Lower leg skin (tissue), 4 donors: ENCODE measurements around the gene LRRC9. TPM values are rescaled to one million over a fixed set of nuclear protein-coding genes. Genes with fewer than 3 reads are reported as not detected.
"Not testable (repeated sequence)": the region's sequence is repeated elsewhere in the genome, so short reads cannot be mapped to it uniquely, and the experiment has no call there.

Source experiments
- DNase-seq, 2 donors: peaks; one replicate each; pipeline ENCODE4 v3.0.0-alpha.2; 2019; ENCODE audit warnings: low spot score in 2 of 2
- H3K4me3 ChIP-seq: fragments of 200-600 bp; sonication (generic); 2 replicates; pipeline ENCODE4 v1.5.1; 2017; ENCODE audit warnings: mild to moderate bottlenecking, low read depth; ENCODE audit not compliant: poor library complexity, severe bottlenecking
- POLR2A ChIP-seq, 2 donors: fragments of 450-650 bp; IDR thresholded peaks; one replicate each; pipeline ENCODE4 v1.6.1; 2016 to 2017; ENCODE audit warnings: antibody characterized with exemption in 2 of 2, mild to moderate bottlenecking in 1 of 2, moderate library complexity in 1 of 2
- WGBS, 2 donors: methylation state at CpG; one replicate each; pipeline ENCODE4 v1.1.5; 2018; 5-methylcytosine and 5-hydroxymethylcytosine counted together
- intact Hi-C: fragments of 100-400 bp; cut with DNase I; formaldehyde crosslinking; loops from one replicate; pipeline ENCODE4 v1.15.0; 2023; ENCODE audit warnings: low total_unique reads
- total RNA-seq, 4 donors: library from RNA; depleted of rRNA; stranded (reverse); fragments of >200 nt; gene quantifications; one replicate each; pipeline ENCODE4 v1.1.0, GENCODE V29; 2016
- TF ChIP-seq, protein P1 (sequence below), 3 donors: fragments of 450-650 bp; IDR thresholded peaks; one replicate each; pipeline ENCODE4 v1.5.1; 2016; ENCODE audit warnings: antibody characterized with exemption in 3 of 3, mild to moderate bottlenecking in 3 of 3, moderate library complexity in 2 of 3

Gene LRRC9
- total RNA-seq, 4 donors from 2014 or later: not detected

GRCh38 chr14:59997449-59997848, 77.5 kb downstream of the LRRC9 start:
- TF ChIP-seq, protein P1, sequence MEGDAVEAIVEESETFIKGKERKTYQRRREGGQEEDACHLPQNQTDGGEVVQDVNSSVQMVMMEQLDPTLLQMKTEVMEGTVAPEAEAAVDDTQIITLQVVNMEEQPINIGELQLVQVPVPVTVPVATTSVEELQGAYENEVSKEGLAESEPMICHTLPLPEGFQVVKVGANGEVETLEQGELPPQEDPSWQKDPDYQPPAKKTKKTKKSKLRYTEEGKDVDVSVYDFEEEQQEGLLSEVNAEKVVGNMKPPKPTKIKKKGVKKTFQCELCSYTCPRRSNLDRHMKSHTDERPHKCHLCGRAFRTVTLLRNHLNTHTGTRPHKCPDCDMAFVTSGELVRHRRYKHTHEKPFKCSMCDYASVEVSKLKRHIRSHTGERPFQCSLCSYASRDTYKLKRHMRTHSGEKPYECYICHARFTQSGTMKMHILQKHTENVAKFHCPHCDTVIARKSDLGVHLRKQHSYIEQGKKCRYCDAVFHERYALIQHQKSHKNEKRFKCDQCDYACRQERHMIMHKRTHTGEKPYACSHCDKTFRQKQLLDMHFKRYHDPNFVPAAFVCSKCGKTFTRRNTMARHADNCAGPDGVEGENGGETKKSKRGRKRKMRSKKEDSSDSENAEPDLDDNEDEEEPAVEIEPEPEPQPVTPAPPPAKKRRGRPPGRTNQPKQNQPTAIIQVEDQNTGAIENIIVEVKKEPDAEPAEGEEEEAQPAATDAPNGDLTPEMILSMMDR (IDR thresholded peaks at IDR 0.05): no peak
- no peak for TF ChIP-seq POLR2A (IDR thresholded peaks at IDR 0.05)
- DNase-seq: no peak
- intact Hi-C loops: no loop called here

DNA sequence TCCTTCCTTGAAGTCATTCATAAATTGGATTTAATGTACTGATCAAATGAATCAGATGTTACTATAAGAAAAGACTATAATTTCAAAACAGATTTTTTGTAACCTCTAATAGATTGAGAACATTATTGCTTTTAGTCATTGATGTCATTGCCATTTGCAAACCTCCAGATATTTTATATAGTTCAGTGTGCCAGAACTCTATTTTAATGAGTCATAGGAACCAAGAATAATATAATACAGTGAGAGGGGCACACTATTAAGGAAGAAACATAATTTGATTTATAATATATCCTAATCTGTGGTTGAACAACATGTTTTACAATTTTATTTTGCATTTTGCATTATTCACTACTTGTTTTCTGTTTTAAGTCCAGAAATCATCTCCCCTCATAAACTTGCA, 78.0 kb downstream of the LRRC9 start:
- TF ChIP-seq, protein P1 (IDR thresholded peaks at IDR 0.05): no peak
- TF ChIP-seq POLR2A (IDR thresholded peaks at IDR 0.05): no peak
- DNase-seq: no peak
- intact Hi-C loops: no loop called here
- no peak overlapping the region for H3K4me3 ChIP-seq

More at GRCh38 chr14:59997449-59997848, 77.5 kb downstream of the LRRC9 start:
- H3K4me3 ChIP-seq: no peak overlapping the region

DNA sequence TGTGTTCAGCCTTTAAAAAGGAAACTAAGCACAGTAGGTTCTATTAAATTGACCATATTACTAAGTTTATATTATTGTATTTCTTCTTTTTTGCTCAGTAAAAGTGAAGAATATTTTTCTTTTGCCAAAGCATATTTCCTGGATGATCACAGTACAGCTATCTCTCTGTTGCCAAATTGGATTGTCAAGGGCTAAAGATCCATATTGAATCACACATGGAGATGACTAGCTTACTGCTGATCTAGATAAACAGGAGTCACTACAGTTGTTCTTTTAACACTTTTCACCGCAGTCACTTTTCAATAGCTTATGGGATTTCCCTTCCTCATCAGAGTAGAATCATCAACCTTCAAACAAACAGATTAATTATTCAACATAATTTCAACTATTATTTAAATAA, 78.6 kb downstream of the LRRC9 start:
- H3K4me3 ChIP-seq: no peak overlapping the region
- intact Hi-C loops: no loop called here
- no peak for DNase-seq
- TF ChIP-seq, protein P1 (IDR thresholded peaks at IDR 0.05): no peak
- no peak for TF ChIP-seq POLR2A (IDR thresholded peaks at IDR 0.05)
- whole genome bisulfite sequencing, 2 donors: 86 to 98% methylated on average over 1 of the region's 1 CpG

- intact Hi-C loops: no loop called here
- H3K4me3 ChIP-seq: no peak overlapping the region
Measured at GRCh38 chr14:60002819-60003492, 83.0 kb downstream of the LRRC9 start.

DNA sequence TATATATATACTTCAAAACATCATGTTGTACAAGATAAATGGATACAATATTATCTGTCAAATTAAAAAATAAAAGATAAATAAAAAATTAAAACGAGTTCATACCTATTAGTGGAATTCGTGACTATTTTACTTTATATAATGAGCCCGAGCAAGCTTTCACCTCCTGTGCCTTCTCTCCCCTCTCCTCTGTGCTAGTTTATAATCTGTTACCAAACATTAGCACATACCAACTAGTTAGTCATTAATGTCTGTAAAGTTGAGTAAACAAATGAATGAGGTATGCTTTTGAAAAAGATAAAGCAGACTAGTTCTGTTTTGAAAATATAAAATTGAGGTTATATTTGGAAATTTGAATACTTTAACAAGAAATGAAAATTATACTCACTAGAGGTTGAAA, 84.0 kb downstream of the LRRC9 start:
- no peak for DNase-seq
- H3K4me3 ChIP-seq: no peak overlapping the region
- 69 to 77% methylated on average over 3 of the region's 3 CpGs for WGBS, 2 donors
- intact Hi-C loops: no loop called here
- TF ChIP-seq POLR2A (IDR thresholded peaks at IDR 0.05): no peak
- TF ChIP-seq, protein P1 (IDR thresholded peaks at IDR 0.05): no peak

More at GRCh38 chr14:60002819-60003492, 83.0 kb downstream of the LRRC9 start:
- DNase-seq: peak in 1 of 2 donors; percentile 81
- 67 to 71% methylated on average over 2 of the region's 2 CpGs for WGBS, 2 donors
- TF ChIP-seq POLR2A (IDR thresholded peaks at IDR 0.05): no peak
- TF ChIP-seq, protein P1 (IDR thresholded peaks at IDR 0.05): no peak

DNA sequence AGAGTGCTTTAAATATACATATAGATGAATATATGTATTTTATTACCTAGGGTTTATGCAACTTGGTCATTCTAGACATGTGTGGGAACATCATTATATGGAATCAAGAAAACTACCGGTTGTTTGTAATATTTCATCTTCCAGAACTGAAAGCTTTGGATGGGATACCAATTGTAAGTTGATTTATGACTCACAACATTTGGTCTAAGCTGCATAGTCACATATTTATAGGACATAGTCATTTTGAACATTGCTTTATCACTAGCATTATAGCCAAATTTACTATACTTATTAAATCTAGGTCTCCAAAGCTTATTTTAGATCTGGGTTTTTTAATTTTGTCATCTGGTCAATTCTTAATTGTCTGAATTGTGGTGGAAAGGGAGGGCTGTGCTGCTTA, 88.1 kb downstream of the LRRC9 start:
- 32 to 42% methylated on average over 1 of the region's 1 CpG for WGBS, 2 donors
- no peak for DNase-seq
- intact Hi-C loops: no loop called here
- TF ChIP-seq, protein P1 (IDR thresholded peaks at IDR 0.05): no peak
- TF ChIP-seq POLR2A (IDR thresholded peaks at IDR 0.05): no peak
- H3K4me3 ChIP-seq: no peak overlapping the region

- H3K4me3 ChIP-seq, DNase-seq, intact Hi-C loops: not testable (repeated sequence)
- WGBS, 2 donors: 40 to 53% methylated on average over 4 of the region's 4 CpGs
Measured at GRCh38 chr14:60010263-60010662, 90.3 kb downstream of the LRRC9 start.
